Measurements from ENCODE around the gene NCOA3.

Gene NCOA3

DNA sequence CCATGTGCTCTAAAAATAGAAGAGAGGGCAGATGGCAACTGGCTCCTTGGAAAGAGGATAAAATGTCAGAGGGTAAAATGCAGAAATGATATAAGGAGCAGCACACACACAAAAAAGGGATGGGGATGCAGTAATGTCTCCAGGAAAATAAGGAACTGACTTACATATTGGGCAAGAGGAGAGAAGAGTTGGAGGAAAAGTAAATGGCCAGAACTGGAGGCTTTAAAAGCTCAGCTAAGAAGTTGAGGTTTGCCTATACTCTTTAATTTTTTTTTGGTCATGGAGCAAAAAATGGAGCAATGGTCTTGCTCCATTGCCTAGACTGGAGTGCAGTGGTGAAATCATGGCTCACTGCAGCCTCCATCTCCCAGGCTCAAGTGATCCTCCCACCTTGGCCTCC is 189.9 kb downstream of the NCOA3 start:
- TF ChIP-seq, protein P1, sequence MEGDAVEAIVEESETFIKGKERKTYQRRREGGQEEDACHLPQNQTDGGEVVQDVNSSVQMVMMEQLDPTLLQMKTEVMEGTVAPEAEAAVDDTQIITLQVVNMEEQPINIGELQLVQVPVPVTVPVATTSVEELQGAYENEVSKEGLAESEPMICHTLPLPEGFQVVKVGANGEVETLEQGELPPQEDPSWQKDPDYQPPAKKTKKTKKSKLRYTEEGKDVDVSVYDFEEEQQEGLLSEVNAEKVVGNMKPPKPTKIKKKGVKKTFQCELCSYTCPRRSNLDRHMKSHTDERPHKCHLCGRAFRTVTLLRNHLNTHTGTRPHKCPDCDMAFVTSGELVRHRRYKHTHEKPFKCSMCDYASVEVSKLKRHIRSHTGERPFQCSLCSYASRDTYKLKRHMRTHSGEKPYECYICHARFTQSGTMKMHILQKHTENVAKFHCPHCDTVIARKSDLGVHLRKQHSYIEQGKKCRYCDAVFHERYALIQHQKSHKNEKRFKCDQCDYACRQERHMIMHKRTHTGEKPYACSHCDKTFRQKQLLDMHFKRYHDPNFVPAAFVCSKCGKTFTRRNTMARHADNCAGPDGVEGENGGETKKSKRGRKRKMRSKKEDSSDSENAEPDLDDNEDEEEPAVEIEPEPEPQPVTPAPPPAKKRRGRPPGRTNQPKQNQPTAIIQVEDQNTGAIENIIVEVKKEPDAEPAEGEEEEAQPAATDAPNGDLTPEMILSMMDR (IDR thresholded peaks at IDR 0.05; ENCODE audit: low read depth, low read length) = no peak
- DNase-seq (ENCODE audit: extremely low read depth, low read depth) = no peak

DNA sequence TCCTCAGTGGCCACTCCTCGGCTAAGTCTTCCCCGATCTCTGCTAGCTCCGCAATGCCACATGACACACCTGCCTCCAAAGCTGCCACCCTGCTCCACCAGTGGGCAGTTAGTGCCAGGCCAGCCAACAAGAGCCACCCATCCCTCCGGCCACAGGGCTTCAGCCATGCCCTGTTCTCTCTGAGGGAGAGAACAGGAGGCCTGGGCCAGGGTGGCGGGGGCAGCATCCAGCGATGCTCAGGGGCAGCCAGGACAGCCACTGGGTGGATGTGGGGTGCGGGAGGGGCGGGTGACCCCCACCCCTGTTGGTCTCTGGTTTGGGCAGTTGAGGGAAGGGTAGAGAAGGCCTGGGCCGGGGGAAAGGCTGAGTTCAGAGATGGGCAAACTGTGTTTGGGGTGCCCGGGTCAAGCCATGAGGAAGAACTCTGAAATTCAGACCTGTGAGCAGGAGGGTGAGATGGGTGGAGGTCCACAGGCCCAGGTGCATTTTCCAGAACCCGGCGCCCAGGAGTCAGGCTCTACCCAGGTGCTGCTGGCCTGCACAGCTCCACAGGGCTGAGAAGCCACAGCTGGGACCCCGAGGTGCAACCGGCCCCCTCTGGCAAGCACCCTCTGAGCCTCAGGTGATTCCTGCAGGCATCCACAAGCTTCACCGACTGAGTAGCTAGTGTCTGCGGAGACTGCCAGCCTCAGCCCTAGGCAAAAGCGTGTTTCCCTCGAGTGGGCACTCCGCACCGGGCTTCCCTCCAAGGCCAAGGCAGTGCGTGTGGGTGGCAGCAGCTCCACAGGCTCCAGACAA is 192.5 kb downstream of the NCOA3 start:
- DNase-seq (ENCODE audit: extremely low read depth, low read depth) = no peak
- TF ChIP-seq, protein P1 (IDR thresholded peaks at IDR 0.05; ENCODE audit: low read depth, low read length) = no peak

DNA sequence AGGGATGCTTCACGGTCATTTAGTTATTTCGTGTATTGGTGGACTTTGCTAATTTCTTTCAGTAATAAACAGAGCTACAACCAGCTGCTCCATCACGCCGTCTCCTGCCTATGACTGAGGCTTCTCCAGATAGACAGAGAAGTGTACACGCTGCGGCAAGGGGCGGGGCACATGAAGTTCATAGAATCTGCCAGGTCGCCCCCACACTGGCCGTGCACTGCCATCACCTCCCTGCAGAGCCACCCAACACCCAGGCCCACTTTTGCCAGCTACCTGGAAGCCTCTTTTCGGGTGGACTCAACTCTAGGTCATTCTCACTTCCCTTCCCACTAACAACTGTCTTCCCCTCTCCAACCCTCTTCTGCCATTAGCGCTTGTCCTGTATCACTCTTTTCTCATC is 195.2 kb downstream of the NCOA3 start:
- DNase-seq (ENCODE audit: extremely low read depth, low read depth) = no peak
- TF ChIP-seq, protein P1 (IDR thresholded peaks at IDR 0.05; ENCODE audit: low read depth, low read length) = no peak

DNA sequence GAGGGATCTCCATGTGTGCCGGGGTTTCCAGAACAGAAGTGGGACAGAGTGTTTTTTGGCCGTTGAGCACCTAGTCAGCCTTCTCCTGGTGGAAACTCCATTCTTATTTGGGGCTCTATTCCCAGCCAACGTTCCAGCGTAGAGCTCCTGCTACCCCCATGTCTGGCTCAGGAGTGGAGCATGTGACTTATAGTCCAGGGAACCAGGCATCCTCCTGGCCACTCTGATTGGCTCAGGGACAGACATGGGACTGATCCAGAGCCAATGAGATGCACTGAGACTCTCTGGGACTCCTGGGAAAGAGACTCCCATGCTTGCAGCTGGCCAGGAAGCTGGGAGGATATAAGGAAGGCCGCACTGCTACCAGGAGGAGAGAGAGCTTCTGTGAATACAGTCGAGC is 196.5 kb downstream of the NCOA3 start:
- TF ChIP-seq, protein P1 (IDR thresholded peaks at IDR 0.05; ENCODE audit: low read depth, low read length) = no peak
- no peak for DNase-seq (ENCODE audit: extremely low read depth, low read depth)

DNA sequence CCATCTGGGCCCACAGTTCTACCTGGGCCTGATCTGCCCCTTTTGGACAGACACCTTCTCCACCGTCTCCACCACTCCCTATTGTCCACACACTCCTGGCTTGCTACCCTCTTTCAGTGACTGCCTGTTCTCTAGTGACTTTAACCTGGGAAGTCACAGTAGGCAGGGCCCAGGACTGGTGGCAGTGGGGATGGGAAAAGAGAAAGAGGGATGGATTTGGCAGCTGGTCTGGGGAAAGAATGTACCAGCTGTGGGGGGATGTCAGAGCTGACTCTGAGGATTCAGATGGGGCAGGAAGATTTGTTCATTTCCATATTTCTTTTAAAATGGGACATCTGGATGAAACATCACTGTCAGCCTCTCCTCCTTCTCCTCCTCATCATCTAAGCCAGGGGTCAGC is 198.1 kb downstream of the NCOA3 start:
- DNase-seq (ENCODE audit: extremely low read depth, low read depth) = no peak
- TF ChIP-seq, protein P1 (IDR thresholded peaks at IDR 0.05; ENCODE audit: low read depth, low read length) = no peak

DNA sequence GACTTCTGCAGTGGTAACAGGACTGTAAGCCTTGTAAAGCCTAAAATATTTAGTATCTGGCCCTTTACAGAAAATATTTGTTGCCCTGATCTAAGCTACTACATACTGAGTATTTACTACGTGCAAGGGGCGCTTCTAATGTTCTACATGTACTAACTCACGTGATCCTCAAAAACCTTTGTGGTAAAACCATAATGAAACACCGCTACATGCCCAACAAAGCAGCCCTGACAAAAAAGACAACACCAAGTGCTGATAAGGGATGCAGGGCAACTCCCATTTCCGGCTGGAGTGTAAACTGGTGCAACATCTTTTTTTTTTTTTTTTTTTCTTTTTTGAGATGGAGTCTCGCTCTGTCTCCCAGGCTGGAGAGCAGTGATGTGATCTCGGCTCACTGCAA is 198.6 kb downstream of the NCOA3 start:
- TF ChIP-seq, protein P1 (IDR thresholded peaks at IDR 0.05; ENCODE audit: low read depth, low read length) = no peak
- no peak for DNase-seq (ENCODE audit: extremely low read depth, low read depth)

DNA sequence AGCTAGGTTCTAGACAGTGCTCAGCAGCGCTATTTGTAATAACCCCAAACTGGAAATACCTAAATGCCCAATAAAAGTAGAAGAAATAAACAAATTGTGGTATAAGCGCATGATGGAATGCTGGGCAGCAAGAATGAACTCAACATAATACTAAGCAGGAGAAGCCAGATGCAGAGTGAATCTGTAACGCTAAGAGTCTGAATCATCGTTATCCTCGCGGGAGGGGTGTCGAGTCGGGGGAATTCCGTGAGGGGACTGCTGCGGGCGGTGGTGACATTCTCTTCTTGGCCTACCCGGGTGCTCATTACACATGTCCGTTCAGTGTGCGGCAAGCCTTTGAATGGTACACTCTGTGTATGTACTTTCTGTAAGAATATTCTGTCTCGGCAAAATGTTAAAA is 199.9 kb downstream of the NCOA3 start:
- no peak for DNase-seq (ENCODE audit: extremely low read depth, low read depth)
- TF ChIP-seq, protein P1 (IDR thresholded peaks at IDR 0.05; ENCODE audit: low read depth, low read length) = no peak

All from AG09319 (cell line).